ENCODE data around the gene RAPSN. TPM values are rescaled to one million over a fixed set of nuclear protein-coding genes. Genes with fewer than 3 reads are reported as not detected.

RAPSN gene
- total and polyA plus RNA-seq, 2 donors (not counting 3 experiments of a cell fraction or from before 2014, with no cell fraction given), result 0.18 to 1.6 TPM

- Histone ChIP-seq H3K4me3 (replicated peaks in 1 of 3; ENCODE audit: insufficient read depth in 1 of 3, low read depth in 1 of 3, low read length in 3 of 3) (no peak overlapping the region), H4K20me1 (replicated peaks; ENCODE audit: control insufficient read depth, extremely low read depth, insufficient read depth, low read length) (no peaks in the 10 kb centered on the region), H3K27ac (ENCODE audit: insufficient read depth, low read depth, low read length) (no peak overlapping the region), H3K9me3 (replicated peaks; ENCODE audit: control insufficient read depth, insufficient read depth, low read length) (no peaks in the 10 kb centered on the region), H3K27me3 (ENCODE audit: control insufficient read depth in 2 of 2, insufficient read depth in 2 of 2, low read length in 2 of 2) (no peaks in the 10 kb centered on the region), H3K79me2 (ENCODE audit: control insufficient read depth, insufficient read depth, low read length) (peaks cover 90% of the 10 kb centered on the region), H3K36me3 (ENCODE audit: control insufficient read depth in 2 of 2, extremely low read depth in 1 of 2, insufficient read depth in 2 of 2, low read length in 2 of 2) (peaks cover 0 to 8% of the 10 kb centered on the region in 2 experiments), H3K9ac (replicated peaks; ENCODE audit: extremely low read depth, insufficient read depth, low read length) (no peak overlapping the region), H2AFZ (ENCODE audit: low read depth, low read length) (no peak overlapping the region), H3K9me1 (replicated peaks; ENCODE audit: control insufficient read depth, extremely low read depth, insufficient read depth, low read length) (no peaks in the 10 kb centered on the region), H3K4me1 (ENCODE audit: control insufficient read depth, extremely low read depth, insufficient read depth, low read length) (peaks cover 3% of the 10 kb centered on the region), H3K4me2 (ENCODE audit: insufficient read depth, low read length) (no peak overlapping the region)
- DNase-seq (ENCODE audit: low read depth, low spot score) (no peak), FAIRE-seq (no peak)
- CTCF ChIA-PET, result interaction anchor here (0.9 to 2.3 kb wide), 6 partner anchors 10 to 143 kb away, joined by 3 to 6 read pairs (median 4); no protein-coding TSS in a partner anchor
- intact Hi-C loops (cut with micrococcal nuclease), result no loop called here
- POLR2A ChIA-PET, result no interaction called here
- BruUV-seq (replicated peaks), result no TSS peak
- dilution Hi-C loops (cut with MboI; ENCODE audit: extremely low pct_ligation_motif_present, low sequenced_read_pairs), result no loop called here
- TF ChIP-seq FOS (IDR thresholded peaks at IDR 0.05; ENCODE audit: borderline replicate concordance, insufficient read depth, low read length), result no peak
These were observed 49.2 kb upstream of the RAPSN start for GRCh38 chr11:47498149-47498548.

DNA sequence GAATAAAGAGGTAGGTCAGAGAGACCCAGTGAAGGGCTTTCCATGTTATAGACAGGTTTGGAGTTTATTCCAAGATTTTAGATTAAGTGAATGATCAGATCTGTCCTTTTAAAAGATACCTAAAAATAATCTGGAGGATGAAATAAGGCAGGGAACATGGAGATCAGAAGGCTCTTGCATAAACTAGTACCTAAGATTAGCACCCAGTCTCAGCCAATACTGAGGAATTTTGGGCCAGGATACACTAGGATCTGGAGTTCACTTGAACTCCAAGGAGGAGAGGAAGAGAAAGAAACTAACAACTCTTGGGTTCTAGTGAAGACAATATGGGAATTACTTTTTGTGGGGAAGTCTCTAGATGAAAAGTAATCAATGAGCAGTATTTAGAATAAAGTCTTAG is 47.9 kb upstream of the RAPSN start:
- no peak for FAIRE-seq

More for the DNA sequence above, 47.9 kb upstream of the RAPSN start:
- no peaks in the 10 kb centered on the region for H4K20me1 ChIP-seq (replicated peaks; ENCODE audit: control insufficient read depth, extremely low read depth, insufficient read depth, low read length)
- H3K36me3 ChIP-seq (ENCODE audit: control insufficient read depth in 2 of 2, extremely low read depth in 1 of 2, insufficient read depth in 2 of 2, low read length in 2 of 2), result peaks cover 4 to 8% of the 10 kb centered on the region in 2 experiments
- ChIA-PET CTCF (interaction anchor here (2.3 kb wide), 1 partner anchor 55 kb away, joined by 6 read pairs; no protein-coding TSS in a partner anchor), POLR2A (no interaction called here)
- H3K4me1 ChIP-seq (ENCODE audit: control insufficient read depth, extremely low read depth, insufficient read depth, low read length), result peaks cover 3% of the 10 kb centered on the region
- no peaks in the 10 kb centered on the region for H3K27me3 ChIP-seq (ENCODE audit: control insufficient read depth in 2 of 2, insufficient read depth in 2 of 2, low read length in 2 of 2)
- no peak overlapping the region for H3K4me3 ChIP-seq (replicated peaks in 1 of 3; ENCODE audit: insufficient read depth in 1 of 3, low read depth in 1 of 3, low read length in 3 of 3)
- intact Hi-C loops (cut with micrococcal nuclease), result no loop called here
- no peak overlapping the region for H3K9ac ChIP-seq (replicated peaks; ENCODE audit: extremely low read depth, insufficient read depth, low read length)
- BruUV-seq (replicated peaks), result no TSS peak
- peaks cover 92% of the 10 kb centered on the region for H3K79me2 ChIP-seq (ENCODE audit: control insufficient read depth, insufficient read depth, low read length)
- no peaks in the 10 kb centered on the region for H3K9me1 ChIP-seq (replicated peaks; ENCODE audit: control insufficient read depth, extremely low read depth, insufficient read depth, low read length)
- H3K4me2 ChIP-seq (ENCODE audit: insufficient read depth, low read length), result no peak overlapping the region
- H3K9me3 ChIP-seq (replicated peaks; ENCODE audit: control insufficient read depth, insufficient read depth, low read length), result no peaks in the 10 kb centered on the region
- dilution Hi-C loops (cut with MboI; ENCODE audit: extremely low pct_ligation_motif_present, low sequenced_read_pairs), result no loop called here
- no peak overlapping the region for H2AFZ ChIP-seq (ENCODE audit: low read depth, low read length)
- TF ChIP-seq, protein P1, sequence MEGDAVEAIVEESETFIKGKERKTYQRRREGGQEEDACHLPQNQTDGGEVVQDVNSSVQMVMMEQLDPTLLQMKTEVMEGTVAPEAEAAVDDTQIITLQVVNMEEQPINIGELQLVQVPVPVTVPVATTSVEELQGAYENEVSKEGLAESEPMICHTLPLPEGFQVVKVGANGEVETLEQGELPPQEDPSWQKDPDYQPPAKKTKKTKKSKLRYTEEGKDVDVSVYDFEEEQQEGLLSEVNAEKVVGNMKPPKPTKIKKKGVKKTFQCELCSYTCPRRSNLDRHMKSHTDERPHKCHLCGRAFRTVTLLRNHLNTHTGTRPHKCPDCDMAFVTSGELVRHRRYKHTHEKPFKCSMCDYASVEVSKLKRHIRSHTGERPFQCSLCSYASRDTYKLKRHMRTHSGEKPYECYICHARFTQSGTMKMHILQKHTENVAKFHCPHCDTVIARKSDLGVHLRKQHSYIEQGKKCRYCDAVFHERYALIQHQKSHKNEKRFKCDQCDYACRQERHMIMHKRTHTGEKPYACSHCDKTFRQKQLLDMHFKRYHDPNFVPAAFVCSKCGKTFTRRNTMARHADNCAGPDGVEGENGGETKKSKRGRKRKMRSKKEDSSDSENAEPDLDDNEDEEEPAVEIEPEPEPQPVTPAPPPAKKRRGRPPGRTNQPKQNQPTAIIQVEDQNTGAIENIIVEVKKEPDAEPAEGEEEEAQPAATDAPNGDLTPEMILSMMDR (IDR thresholded peaks at IDR 0.05; ENCODE audit: extremely low read depth in 1 of 2, insufficient read depth in 1 of 2, low read depth in 1 of 2, low read length in 2 of 2), result no peak
- TF ChIP-seq POLR2A (IDR thresholded peaks at IDR 0.05; ENCODE audit: low read depth, low read length), result no peak
- TF ChIP-seq, protein P2, sequence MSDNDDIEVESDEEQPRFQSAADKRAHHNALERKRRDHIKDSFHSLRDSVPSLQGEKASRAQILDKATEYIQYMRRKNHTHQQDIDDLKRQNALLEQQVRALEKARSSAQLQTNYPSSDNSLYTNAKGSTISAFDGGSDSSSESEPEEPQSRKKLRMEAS (IDR thresholded peaks at IDR 0.05; ENCODE audit: insufficient read depth, insufficient read length), result no peak
- no peak for TF ChIP-seq FOS (IDR thresholded peaks at IDR 0.05; ENCODE audit: borderline replicate concordance, insufficient read depth, low read length)
- no peak for TF ChIP-seq GATA2 (IDR thresholded peaks at IDR 0.05; ENCODE audit: insufficient read depth, insufficient read length, low read depth, low read length)
- TF ChIP-seq EZH2 (IDR thresholded peaks at IDR 0.05; ENCODE audit: borderline replicate concordance, low read depth, low read length, severe bottlenecking), result no peak
- no peak for TF ChIP-seq MYC (IDR thresholded peaks at IDR 0.05; ENCODE audit: low read depth, low read length)
- no peak for TF ChIP-seq JUN (IDR thresholded peaks at IDR 0.05; ENCODE audit: borderline replicate concordance, insufficient read depth, insufficient read length, low read depth)
- TF ChIP-seq POLR2AphosphoS5 (IDR thresholded peaks at IDR 0.05; ENCODE audit: insufficient read depth, low read depth, low read length), result no peak
- H3K27ac ChIP-seq (ENCODE audit: insufficient read depth, low read depth, low read length), result no peak overlapping the region
- DNase-seq (ENCODE audit: low read depth, low spot score), result no peak

All from endothelial cell of umbilical vein (primary cell).